ENCODE data around the gene SLC37A2.
"Not testable (repeated sequence)": the region's sequence is repeated elsewhere in the genome, so short reads cannot be mapped to it uniquely, and the experiment has no call there.

SLC37A2 gene

DNA sequence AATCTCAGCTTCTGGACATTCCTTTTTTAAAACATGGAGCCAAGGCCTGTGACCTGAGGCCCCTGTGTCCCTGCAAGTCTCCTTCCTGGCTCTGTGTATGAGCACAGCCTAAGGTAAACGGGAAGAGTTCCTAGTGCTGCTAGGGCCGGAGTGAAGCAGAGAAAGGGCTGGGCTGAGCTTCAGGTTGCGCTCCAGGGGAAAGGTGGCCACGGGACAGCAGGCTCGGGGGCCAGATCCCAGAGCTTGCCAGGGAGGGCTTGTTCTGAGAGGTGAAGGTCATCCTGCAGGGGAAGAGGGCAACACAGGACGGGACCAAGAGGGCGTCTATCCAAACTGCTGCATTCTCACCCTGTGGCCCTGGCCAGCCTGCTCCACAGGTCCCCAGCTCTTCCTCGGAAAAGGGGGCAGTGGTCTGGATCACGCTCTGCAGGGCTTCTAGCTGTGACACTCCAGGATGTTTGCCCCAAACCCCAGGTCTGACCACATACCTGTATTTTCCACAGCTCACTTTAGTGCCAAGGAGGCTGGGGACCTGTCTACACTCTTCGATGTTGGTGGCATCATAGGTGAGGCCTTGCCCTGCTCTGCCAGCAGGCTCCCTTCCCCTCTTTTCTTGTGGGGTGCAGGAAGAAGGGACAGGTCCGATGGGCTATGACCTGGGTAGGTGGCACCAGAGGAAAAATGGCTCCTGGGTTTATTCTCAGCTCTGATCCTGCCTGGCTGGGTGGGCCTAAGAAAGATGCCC, 20.4 kb downstream of the SLC37A2 start:
- DNase-seq: no peak

DNA sequence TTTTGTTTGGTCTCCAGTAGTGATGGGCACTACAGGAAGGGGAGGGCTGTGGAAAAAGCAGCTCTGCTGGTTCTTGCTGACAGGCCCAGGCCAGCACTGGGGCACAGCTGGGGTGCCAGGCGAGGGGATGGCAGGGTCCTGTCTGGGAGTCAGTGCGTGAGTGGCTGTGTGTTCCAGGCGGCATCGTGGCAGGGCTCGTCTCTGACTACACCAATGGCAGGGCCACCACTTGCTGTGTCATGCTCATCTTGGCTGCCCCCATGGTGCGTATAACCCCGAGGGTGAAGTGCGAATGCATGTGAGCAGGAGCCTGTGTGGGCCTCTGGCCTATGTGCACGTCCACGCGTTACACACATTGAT, 20.9 kb downstream of the SLC37A2 start:
- no peak for DNase-seq

DNA sequence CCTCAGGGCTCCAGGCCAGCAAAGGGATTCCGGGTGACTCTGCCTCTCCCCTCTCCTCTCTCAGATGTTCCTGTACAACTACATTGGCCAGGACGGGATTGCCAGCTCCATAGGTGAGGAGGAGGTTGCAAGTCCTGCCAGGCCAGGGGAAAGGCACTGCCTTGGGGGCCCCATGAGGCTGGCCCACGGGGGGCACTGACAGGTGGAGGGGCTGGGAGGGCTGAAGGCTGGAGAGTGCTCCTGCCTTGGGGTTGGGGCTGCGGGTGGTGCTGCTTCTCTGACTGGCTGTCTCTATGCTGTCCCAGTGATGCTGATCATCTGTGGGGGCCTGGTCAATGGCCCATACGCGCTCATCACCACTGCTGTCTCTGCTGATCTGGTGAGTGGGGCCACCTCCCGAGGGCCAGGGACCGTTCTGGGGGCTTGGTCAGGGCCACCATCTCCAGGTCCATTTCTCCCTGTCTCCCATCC, 21.7 kb downstream of the SLC37A2 start:
- no peak for DNase-seq

DNA sequence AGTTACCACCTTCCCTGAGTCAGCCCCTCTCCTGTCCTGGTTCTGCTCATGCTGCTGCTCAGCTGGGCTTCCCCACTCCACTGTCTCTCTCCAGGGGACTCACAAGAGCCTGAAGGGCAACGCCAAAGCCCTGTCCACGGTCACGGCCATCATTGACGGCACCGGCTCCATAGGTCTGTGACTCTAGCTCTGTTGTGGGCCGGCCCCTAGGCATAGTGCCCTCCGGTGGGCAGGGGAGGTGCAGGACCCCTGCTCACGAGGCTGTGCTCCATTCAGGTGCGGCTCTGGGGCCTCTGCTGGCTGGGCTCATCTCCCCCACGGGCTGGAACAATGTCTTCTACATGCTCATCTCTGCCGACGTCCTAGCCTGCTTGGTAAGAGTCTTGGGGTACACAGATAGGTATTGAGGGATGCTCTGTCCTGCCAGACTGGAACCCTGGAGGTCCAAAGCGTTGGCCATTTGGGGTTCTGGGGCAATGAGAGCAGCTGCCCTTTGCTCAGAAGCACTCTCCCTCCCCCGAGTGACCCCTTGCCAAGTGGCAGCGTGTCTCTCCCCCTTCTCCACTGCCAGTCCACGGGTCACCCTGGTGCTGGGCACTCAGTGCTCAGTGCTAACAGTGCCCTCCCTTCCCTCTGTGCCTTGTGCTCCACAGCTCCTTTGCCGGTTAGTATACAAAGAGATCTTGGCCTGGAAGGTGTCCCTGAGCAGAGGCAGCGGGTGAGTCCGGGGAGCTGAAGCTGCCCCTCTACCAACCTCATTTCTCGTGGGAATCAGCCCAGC, 22.4 kb downstream of the SLC37A2 start:
- DNase-seq: no peak

DNA sequence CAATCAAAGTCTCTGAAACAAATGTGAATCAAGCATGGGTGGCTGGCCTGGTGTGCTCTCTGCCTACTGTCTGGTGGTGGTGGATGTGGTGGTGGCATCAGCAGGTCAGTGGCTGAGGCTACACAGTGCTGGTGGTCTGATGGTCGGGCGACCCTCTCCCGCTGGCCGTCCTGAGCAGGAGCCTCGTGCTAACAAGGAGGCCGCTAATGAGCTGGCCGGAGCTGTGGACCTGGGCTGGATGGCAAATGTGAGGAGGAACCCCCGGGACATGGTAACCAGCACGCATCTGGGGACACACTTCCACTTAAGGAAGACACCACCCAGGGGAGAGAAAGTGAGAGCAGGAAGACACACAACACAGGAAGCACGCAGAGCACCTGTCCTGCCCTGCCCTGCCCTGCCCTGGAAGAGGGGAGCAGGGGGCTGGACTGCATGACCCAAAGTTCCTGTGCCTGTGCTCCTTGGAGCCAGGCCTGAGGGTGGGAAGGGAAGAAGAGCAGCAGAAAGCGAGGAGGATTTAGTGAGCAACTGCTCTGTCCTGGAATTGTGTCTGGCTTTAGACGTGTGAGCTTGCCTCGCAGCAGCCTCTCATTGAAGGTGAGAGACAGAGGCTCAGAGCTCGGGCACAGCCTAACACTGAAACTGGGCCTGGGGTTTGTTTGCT, 23.7 kb downstream of the SLC37A2 start:
- DNase-seq: no peak

DNA sequence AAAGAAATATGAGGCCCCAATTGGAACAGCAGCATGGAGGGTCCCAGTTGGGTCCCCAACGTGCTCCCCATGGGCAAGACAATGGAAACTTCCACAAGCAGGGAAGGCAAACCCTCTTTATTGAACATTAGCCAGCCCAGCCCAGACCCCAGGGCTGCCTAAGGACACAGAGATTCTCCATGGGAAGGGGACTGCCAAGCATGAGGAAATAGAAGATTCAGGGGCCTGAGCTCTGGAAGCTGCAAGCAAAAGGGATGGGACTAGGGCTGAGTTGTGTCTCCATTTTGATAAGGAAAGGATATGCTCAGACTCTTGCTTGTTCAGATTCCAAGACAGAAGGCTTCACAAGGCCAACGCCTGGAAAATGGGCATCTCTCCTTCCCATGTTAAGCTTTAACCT, 25.0 kb downstream of the SLC37A2 start:
- DNase-seq: no peak

DNA sequence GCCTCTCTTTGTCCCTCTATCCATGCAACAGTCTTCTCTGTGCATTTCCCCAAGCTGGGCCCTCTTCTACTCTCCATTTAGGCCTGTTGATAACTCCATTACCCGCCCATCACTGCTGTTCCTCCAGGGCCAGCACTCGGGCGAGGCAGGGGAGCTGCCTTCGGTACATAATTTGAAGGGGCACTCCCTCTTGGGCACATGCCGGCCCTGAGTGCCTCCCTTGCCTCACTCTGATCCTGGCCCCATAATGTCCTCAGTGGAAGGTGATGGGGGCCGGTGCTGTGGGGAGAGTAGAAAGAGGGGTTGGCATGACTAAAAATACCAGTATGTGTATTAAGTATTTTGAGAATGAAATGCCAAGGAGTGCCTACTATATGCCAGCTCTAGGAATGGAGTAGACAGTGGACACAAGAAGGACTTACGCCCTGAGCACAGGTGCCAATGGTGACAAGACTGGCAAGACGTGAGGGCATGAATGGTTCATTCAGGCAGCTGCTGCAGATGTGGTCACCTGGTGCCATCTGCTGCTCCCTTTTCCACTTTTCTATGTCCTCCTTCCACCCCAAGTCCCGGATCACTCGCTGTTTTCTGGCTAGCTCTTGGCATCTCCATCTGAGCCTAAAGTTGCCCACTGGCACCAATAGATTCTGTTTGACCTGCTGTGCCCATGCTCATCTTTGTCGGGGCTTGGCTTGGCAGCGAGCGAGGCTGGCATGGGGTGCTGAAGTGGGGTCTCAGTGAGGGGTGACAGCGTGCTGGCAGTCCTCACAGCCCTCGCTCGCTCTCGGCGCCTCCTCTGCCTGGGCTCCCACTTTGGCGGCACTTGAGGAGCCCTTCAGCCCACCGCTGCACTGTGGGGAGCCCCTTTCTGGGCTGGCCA, 25.7 kb downstream of the SLC37A2 start:
- no peak for DNase-seq

DNA sequence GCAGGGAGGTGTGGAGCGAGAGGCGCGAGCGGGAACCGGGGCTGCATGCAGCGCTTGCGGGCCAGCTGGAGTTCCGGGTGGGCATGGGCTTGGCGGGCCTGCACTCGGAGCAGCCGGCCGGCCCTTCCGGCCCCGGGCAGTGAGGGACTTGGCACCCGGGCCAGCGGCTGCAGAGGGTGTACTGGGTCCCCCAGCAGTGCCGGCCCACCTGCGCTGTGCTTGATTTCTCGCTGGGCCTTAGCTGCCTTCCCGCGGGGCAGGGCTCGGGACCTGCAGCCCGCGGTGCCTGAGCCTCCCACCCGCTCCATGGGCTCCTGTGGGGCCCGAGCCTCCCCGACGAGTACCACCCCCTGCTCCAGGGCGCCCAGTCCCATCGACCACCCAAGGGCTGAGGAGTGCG, 26.4 kb downstream of the SLC37A2 start:
- not testable (repeated sequence) for DNase-seq

DNA sequence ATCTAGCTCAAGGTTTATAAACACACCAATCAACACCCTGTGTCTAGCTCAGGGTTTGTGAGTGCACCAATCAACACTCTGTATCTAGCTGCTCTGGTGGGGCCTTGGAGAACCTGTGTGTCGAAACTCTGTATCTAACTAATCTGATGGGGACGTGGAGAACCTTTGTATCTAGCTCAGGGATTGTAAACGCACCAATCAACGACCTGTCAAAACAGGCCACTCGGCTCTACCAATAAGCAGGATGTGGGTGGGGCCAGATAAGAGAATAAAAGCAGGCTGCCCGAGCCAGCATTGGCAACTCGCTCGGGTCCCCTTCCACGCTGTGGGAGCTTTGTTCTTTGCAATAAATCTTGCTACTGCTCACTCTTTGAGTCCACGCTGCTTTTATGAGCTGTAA, 27.0 kb downstream of the SLC37A2 start:
- not testable (repeated sequence) for DNase-seq

DNA sequence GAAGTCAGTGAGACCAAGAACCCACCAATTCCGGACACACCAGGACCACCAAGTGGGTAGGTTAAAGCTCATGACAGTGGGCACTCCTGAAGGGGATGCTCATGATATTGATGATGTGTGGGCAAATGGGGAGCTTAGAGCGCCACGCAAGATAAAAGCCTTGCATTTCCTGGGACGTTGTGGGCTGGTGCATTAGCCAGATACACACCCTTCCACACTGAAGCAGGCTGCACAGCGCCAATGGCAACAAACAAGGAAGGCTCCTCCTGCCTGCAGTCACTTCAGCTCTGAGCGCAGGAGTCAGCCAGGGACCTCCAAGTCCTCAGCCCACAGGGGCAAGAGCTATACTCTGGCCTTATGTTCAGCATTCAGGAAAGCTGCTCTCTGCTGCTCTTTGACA, 27.7 kb downstream of the SLC37A2 start:
- DNase-seq: no peak

DNA sequence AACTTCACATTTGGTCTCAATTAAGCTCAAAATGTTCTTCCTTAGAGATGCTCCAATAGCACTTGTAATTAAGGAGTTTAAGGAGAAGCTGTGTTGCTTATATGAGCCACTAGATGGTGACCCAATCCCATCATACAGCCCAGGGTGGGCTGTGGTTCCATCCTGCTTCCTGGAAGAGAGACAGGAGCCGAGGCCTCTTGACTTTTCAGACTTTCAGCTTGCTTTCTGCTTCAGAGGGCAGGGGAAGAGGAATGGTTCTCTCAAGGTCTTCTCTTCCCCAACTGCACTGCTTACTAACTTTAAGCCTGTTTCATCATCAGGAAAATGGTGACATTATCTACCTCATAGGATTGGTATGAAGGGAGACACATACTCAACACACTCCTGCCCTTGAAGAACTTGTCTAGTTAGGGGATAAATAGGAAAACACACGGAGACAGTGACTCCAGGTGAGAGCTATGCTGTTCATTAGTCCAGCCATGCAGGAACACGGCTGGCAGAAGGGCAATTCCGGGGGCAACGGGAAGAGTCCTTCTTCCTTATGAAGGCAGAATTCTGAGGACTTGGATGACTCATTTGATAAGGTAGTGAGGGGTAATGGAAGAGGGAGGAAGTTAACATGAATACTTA, 28.3 kb downstream of the SLC37A2 start:
- DNase-seq: peak in 18 of 58 donors; percentile 11 to 63 (median 28)

DNA sequence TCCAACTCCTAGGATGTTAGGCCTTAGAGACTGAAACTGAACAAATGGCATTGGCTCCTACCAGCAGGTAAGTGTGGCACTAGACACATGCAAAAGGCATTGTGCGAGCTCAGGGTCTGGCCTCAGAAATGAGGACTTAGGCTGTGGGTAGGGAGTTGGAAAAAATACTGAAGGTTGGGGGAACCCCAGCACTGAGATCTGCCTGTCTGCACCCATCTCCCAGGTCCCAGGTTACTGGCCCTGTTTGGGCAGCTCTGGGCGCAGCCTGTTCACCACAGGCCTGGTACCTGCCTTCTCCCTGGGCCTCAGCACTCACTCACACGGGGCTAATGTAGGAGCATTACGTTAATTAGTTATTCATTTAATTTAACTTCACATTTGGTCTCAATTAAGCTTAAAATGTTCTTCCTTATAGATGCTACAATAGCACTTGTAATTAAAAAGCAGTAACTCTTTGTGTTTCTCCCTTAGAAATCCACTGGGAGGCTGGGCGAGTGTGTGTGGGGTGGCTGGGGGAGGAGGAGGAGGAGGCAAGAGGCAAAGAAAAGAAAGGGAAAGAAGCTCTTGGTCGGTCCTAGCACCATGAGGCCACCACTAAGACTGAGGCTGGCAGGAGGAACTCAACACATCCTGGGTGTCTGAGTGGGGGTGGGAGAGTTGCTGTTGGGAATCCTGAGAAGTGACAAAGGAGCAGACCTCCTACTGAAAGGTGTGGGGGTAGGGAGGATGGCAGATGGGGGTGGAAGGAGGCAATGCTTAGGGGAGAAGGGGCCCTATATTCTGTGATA, 29.0 kb downstream of the SLC37A2 start:
- DNase-seq: no peak

DNA sequence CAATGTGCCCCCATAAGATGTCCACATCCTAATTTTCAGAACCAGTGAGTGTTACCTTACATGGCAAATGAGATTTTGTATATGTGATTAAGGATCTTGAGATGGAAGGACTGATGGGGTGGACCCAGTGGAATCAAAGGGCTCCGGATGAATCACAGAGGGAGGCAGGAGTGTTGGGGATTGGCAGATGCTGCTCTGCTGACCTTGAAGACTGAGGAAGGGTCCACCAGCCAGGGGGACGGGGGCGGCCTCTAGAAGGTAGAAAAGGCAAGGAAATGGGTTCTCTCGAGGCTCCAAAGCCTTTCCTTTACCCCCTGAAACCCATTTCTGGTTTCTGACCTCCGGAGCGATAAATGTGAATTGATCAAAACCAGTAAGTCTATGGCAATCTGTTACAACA, 29.6 kb downstream of the SLC37A2 start:
- DNase-seq: no peak

DNA sequence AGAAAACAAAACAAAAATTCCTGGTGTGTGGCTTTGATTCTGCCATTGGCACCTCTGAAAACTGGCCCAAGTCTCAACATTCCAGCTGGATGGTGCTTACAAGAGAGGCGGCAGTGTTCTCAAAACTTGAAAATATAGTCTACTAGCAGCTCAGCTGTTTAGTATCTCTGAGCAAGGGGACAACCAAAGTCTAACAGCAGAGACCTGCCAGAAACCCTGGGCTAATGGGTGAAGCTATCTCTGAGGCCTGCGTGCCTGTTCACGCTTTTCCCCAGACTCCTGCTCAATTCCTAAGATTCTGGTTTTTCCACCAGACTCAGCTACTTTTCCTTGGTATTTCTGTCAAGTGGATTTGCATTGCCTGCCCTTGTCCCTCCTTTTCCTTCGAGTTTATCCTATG, 30.4 kb downstream of the SLC37A2 start:
- no peak for DNase-seq

DNA sequence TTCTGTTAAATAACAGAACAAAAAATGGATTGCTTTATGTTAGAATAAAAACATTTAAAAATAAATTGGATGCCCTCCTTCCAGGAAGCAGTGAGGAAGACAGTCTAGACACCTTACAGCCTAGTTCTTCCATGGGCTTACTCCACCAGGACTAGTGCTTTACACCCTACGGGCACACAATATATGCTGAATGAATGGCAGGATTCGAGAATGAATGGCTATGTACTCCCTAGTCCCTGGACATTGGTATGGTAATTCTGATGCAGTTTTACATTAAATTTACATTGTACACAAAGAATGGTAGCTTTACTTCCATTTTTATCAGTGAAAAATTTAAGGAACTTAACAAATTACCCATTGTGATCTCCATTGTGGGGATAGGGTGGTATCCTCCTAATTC, 31.6 kb downstream of the SLC37A2 start:
- DNase-seq: no peak

DNA sequence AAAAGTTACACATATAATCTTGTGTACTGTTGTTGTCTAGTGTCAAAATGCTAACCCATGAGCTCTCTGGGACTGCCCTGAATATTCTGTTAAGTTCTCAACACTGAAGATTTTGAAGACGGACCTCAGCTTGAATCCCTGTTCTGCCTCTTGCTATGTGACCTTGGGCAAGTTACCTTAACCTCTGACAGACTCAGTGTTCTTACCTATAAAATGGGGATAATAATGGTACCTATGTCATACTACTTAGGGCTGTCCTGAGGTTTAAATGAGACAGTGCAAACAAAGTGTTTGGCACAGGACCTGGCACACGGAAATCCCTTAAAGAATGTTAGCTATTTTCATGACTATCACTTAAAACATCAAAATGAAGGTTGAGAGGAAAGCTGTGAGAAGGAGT, 37.0 kb downstream of the SLC37A2 start:
- DNase-seq: no peak

DNA sequence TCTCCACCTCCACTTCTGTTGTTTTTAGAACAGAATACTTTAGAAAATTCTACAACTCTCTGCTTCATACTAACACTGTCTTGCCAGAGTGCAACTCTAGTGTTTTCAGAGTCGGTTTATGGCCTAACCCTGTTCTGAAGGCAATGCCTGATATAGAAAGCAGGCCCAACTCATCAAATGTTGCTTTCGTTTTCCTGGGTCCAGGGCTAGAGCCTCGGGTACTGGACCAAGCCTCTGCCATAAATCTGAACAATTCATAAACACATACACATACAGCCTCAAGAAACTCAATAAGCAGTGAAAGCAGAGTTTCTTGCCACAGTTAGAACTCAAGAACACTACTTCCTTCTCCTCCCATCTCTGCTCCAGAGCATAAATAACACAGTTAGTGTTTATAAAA, 38.5 kb downstream of the SLC37A2 start:
- no peak for DNase-seq

DNA sequence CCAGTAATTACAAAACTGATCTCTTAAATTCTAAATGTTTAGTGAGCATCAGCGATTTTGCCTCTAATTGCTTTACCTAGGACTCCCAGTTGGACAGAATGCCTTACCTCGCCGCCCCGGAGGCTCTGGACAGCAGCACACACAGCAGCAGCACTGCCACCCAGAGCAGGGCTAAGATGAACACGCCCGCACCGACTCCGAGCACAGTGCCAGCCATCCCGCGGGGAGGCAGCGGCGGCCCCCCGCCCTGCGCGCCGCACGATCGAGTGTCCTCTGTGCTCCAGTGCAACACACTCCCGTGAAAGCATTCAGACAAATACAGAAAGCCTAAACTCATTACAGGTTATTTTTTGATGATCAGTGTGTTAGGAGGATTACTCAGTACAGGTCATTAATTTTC, 38.9 kb downstream of the SLC37A2 start:
- DNase-seq: no peak

DNA sequence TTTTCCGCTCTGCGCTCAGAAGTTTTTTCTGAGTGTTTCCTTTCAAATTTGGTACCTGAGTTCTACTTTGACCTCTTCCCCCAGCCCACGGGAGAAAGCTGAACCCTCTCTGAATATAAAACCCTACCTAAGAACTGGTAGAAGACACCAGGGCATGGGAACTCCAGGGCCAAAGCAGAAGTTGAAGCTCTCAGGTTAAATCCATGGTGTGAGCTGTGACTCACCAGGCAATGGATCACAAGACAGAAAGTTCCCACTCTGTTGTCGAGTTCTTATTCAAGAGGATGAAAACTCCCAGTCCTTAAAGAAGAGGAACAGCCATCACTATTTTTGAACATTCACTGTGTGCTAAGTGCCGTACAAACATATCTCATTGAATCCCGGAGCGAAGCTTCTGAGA, 39.4 kb downstream of the SLC37A2 start:
- no peak for DNase-seq

DNA sequence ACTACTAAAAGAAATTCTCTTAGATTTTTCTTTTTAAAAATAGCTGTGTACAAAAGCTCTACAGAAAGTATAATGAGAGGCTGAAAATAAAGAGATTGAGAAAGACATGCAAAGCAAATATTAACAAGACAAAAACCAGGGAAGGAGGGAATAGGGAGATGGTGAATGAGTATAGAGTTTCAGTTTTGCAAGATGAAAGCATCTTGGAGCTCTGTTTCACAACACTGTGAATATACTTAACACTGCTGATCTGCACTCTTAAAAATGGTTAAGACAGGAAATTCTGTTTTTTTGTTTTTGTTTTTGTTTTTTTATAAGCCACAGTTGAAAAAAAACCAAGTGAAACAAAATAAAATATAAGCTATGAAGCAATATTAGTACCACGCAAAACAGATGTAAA, 42.8 kb downstream of the SLC37A2 start:
- DNase-seq: no peak
